Suppressor macrophage treated with lipopolysaccharide for 4 hours (primary cell): ENCODE results near the gene INPP4A.

Source experiments
- DNase-seq: peaks from one replicate; pipeline ENCODE4 v3.0.0-alpha.2; 2020

Gene INPP4A

GRCh38 chr2:98601532-98602132 lies 157.0 kb downstream of the INPP4A start:
- peak; percentile 12 for DNase-seq

- DNase-seq, result no peak
These were observed 159.9 kb downstream of the INPP4A start for GRCh38 chr2:98604547-98604946.

GRCh38 chr2:98605076-98605475 lies 160.4 kb downstream of the INPP4A start:
- no peak for DNase-seq

DNA sequence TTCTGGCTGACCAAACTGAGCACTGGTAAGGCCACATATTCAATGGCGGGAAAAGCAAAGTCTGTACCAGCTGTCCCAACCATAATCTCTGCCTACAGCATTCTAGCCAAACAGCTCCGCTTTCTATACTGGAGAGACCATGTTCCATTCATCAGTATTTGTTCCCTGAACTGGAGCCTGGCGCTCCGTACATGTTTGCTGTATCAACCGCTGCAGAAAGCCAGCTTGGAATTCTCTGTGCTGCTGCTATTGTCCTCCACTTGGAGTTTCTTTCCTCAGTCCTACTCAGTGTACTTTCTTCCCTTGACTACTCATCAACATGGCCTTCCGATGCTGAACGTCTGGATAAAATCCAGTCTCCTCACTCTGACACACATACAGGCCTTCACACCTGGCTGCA lies 161.8 kb downstream of the INPP4A start:
- no peak for DNase-seq

DNA sequence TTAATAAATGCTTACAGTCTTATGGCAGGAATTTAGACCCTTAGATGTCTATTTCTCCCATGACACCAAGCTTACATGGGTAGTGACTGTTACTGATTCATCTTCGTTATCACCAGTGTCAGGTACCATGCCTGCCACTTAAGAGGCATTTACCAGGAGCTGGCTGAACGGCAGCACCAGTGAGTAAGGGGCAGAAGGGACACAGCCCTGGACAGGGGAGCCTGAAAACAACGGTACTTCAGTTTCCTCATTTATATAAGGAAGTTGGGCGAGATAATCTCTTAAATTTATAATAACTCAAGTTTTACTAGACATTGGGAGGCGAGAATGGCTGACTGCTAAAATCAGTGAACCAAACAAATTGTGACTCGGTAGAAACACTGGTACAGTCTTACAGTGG lies 162.4 kb downstream of the INPP4A start:
- peak; percentile 10 for DNase-seq

GRCh38 chr2:98607741-98608115 lies 163.1 kb downstream of the INPP4A start:
- no peak for DNase-seq

DNA sequence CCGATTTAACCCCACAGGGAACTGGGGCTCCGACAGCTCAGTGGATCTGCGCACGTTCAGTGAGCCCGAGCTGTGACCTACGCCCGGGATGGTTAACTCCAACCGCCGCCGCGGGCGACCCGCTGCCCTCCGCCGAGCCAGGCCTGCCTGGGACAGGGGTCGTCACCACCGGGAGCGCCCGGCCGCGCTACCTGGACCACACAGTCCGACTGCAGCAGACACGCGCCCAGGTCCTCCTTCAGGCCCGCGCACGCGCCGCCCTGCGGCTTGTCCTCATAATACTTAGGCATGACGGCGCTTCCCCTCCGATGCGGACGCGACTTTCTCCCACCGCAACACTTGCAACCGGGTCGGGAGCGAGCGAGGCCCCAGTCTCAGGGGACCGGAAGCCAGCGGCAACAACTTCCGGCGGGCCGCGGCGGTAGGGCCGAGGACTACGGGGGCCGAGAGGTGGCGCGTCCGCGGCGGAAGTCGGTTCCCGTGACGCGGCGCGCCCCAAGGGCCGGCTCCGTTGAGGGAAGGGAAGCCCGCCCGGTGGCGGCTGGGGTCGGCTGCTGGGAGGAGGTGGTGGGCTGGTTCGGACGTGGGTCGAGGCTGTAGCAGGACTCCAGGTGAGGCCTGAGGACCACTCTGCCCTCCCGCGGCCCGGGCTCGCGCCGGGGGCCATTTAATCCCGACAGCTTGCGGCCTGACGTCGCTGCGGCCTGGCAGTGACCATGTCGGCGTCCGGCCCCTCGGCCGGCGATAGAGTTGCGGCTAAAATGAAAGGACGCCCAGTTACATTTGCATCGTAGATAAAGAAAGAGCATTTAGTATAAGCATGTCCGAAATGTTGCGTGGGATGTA lies 163.7 kb downstream of the INPP4A start, which contains the start of the genes COA5 and UNC50:
Gene COA5, minus strand, starts transcription at position 397 of the 846 bp plus-strand sequence. Its CDS starts 107 bp downstream, at position 290.
Gene UNC50, plus strand, starts transcription at position 474 of the 846 bp plus-strand sequence. CDS start 1,171 bp downstream, outside the sequence.
- DNase-seq, result peak; percentile 97

GRCh38 chr2:98608962-98609604 lies 164.4 kb downstream of the INPP4A start:
- DNase-seq, result peak; percentile 28

GRCh38 chr2:98614024-98614739 lies 169.5 kb downstream of the INPP4A start:
- DNase-seq, result no peak

GRCh38 chr2:98615481-98615880 lies 170.8 kb downstream of the INPP4A start:
- no peak for DNase-seq

DNA sequence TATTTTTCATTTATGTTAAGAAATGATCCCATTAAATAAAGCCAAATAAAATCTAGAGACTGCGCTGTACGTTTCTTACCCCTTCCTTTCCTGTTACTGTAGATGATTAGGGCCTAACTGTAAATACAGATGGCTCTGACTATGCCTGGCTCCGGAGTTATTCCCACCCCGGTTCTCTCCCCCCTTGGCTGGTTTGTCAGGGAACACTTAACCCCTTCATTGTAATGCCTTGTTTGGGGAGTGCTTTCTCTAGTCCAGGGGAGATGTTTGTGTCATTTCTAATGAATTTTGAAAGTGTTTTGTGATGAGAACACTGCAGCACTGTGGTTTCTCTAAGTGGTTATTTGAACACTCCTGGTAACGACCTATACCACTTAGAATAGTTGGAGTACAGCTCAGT lies 172.5 kb downstream of the INPP4A start:
- DNase-seq, result no peak

DNA sequence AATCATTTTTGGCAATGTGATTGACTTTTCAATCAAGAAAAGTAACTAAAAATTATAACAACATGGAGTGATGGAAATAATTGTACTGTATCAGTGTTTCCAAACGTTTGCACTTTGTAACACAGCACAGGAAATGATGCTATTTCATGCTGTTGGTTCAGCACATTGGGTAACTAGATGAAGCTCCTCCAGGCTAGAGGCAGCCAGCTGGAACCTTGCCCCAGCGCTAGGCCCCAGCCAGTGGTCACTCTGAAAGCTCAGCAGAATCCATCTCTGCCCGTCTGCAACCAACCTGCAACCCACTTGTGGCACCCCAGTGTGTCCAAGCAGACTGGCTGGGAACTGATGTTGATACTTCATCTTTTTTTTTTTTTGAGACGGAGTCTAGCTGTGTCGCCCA lies 179.0 kb downstream of the INPP4A start:
- peak; percentile 21 for DNase-seq

DNA sequence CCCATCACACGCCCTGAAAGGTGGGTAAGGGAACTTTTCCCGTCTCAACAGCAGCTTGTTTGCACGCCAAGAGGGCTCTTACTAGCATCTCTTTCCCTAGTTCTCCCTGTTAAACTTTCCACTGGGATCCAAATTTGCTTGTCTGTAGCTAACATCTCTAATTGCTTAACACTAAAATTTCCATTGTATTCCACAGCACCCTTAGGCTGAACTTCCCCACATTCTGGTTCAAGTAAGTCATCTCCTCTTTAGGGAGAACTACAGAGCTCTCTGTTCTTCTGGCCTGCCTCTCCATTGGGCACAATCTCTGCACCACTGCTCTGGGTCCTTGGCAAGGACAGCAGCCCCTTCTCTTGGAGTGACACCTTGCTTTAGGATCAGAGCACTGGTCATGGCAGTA lies 187.7 kb downstream of the INPP4A start:
- no peak for DNase-seq

DNA sequence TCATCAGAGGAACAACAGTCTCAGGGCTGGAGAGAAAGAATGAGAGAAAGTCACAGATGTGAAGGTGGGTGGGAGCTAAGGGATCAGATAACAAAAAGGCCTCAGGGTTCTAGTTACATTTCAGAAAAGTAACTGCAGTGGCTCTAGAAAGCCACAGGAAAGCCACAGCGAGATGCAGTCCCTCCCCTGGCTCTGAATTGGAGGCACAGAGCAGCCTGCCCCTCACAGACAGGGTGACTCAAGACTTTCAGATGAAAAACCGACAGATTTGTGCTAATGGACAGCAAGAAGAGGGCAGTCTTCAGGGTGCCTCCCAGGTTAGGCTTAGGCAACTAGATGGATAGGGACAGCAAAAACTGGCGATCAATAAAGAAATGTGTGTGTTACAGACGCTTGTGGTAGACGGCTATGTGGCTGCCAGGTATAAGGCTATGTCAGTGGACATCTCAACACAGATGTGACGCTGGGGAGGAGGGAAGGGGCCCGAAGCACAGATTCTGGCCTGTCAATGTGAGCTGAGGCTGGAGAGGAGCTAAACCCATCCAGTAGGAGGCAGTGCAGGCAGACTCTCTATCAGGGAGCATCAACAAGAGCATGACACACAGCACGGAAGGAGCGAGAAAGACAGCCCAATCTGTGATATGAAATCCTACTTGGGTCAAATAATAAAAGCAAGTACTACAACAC lies 189.9 kb downstream of the INPP4A start:
- DNase-seq, result no peak

- no peak for DNase-seq
These were observed 192.9 kb downstream of the INPP4A start for GRCh38 chr2:98637401-98638147.

GRCh38 chr2:98643496-98644100 lies 198.9 kb downstream of the INPP4A start:
- DNase-seq, result no peak
